NB4 (cell line): ENCODE results near the gene BMP8A.

Experiments
- DNase-seq: peaks from one replicate; pipeline ENCODE4 v3.0.0; 2010; ENCODE audit warnings: low read depth
- H3K4me3 ChIP-seq: one replicate; pipeline ENCODE4 v1.5.1; 2011; ENCODE audit warnings: mild to moderate bottlenecking, low read depth, low read length, moderate library complexity
- CTCF ChIP-seq: IDR thresholded peaks from one replicate; pipeline ENCODE4 v1.5.1; 2012; ENCODE audit warnings: low read depth, low read length
- MYC ChIP-seq: IDR thresholded peaks from 2 replicates; pipeline ENCODE4 v1.6.1; 2011; ENCODE audit warnings: low read depth, low read length
- POLR2A ChIP-seq: IDR thresholded peaks from 2 replicates; pipeline ENCODE4 v1.6.1; 2011; ENCODE audit warnings: mild to moderate bottlenecking; ENCODE audit not compliant: insufficient read length; ENCODE audit errors: extremely low read depth
- TF ChIP-seq, protein P1 (sequence below): IDR thresholded peaks from 2 replicates; pipeline ENCODE4 v1.6.1; 2011; ENCODE audit warnings: low read depth, low read length

The BMP8A gene

DNA sequence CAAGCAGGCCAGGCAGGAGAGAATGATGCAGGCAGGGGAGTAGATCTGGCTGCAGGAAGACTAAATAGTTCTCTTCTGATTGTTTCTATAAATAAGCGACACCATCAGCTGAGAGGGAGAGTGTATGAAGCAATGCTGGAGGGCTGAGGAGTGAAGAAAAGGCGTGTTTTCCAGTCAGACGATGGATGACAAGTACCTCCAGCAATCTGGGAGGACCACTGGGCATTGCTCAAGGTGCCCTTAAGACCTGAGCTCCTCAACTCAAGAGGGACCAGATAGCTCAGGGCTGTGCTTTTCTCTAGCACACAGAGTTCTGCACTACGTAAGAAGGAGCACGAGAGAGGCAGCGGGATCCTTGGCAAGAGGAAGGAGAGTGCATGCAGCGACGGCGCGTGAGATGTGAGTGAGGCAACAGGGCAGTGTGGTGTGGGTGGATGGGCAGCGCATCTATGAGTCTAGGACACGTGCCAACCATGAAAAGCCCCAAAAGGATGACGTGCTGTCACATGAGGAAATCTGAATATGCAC is 49.1 kb downstream of the BMP8A start:
- no peak overlapping the region for H3K4me3 ChIP-seq
- no peak for DNase-seq
- TF ChIP-seq MYC (no peak), POLR2A (no peak), CTCF (no peak)
- TF ChIP-seq, protein P1, sequence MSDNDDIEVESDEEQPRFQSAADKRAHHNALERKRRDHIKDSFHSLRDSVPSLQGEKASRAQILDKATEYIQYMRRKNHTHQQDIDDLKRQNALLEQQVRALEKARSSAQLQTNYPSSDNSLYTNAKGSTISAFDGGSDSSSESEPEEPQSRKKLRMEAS = no peak

GRCh38 chr1:39542924-39543323 is 51.5 kb downstream of the BMP8A start:
- no peak for DNase-seq
- H3K4me3 ChIP-seq = no peak overlapping the region
- TF ChIP-seq MYC (no peak), POLR2A (no peak)
- TF ChIP-seq, protein P1 = no peak

DNA sequence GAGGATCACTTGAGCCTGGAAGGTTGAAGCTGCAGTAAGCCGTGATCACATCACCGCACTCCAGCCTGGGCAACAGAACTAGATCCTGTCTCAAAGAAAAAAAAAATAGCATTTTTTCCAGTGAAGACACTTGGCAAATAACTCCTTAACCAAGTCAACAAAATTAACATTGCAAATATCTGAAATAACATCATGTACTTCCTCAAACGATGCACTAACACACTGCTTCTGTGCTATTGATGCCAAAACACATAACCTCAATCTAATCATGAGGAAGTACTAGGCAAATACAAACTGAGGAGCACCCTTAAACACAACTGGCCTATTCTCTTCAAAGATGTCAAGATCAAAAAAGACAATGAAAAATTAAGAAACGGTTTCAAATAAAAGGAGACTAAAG is 52.9 kb downstream of the BMP8A start:
- DNase-seq = no peak
- TF ChIP-seq MYC (no peak), CTCF (no peak), POLR2A (no peak)
- TF ChIP-seq, protein P1 = no peak

DNA sequence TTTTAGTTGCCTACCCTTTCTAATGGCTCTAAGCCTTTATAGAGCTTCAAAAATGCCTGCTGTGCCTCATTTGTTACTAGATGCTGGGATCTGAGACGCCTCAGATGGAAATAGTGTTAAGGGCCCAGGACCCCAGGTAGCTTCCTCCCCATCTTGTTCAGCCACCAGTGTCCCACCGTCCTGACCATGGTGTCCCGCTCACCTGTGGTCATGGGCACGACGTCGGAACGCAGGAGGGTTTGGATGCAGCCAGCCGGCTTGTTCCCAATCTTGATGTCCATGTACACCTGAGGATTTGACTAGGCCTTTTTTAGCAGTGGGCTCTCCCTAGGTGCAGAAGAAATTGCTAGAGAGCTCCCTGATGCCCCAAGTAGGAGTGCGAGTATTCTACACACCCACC is 54.1 kb downstream of the BMP8A start:
- TF ChIP-seq MYC (no peak), CTCF (no peak), POLR2A (no peak)
- TF ChIP-seq, protein P1 = no peak
- DNase-seq = no peak
- no peak overlapping the region for H3K4me3 ChIP-seq

More for the DNA sequence above, 52.9 kb downstream of the BMP8A start:
- H3K4me3 ChIP-seq = no peak overlapping the region

GRCh38 chr1:39554277-39554676 is 62.8 kb downstream of the BMP8A start:
- no peak for TF ChIP-seq POLR2A
- TF ChIP-seq CTCF = no peak
- TF ChIP-seq, protein P1 = no peak
- no peak for TF ChIP-seq MYC
- DNase-seq = no peak
- no peak overlapping the region for H3K4me3 ChIP-seq

GRCh38 chr1:39561279-39561678 is 69.8 kb downstream of the BMP8A start:
- DNase-seq = no peak
- TF ChIP-seq MYC (no peak), POLR2A (no peak), CTCF (no peak)
- TF ChIP-seq, protein P1 = no peak
- no peak overlapping the region for H3K4me3 ChIP-seq
